ENCODE results near the gene PMFBP1.

PMFBP1 gene

DNA sequence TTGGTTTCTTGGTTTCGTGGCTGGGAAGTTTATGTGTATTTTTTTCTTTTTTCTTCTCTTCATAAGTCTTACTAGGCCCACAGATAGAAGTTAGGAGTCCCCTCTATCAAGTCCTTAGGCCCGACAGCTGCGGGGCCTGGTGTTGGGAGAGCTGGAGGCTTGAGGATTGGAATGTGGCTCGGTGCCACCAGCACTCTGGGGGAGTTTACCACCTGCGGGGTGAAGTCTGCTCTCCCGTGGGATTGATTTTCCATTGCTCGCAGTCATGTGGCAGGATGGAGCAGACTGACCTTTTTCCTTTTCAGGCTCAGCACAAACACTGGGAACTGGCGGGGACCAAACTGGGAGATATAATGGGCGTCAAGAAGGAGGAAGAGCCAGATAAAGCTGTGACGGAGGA is 70.8 kb downstream of the PMFBP1 start:
- H3K27me3 ChIP-seq (ENCODE audit: insufficient read depth, poor library complexity, severe bottlenecking) = no peaks in the 10 kb centered on the region
- DNase-seq (ENCODE audit: low read depth in 1 of 2, low spot score in 1 of 2) = no peak
- TF ChIP-seq POLR2AphosphoS5 (IDR thresholded peaks at IDR 0.05; ENCODE audit: low read depth) (no peak), SPI1 (IDR thresholded peaks at IDR 0.05; ENCODE audit: borderline replicate concordance, low read depth) (no peak), GABPA (IDR thresholded peaks at IDR 0.05; ENCODE audit: low read depth) (no peak)
- TF ChIP-seq, protein P1, sequence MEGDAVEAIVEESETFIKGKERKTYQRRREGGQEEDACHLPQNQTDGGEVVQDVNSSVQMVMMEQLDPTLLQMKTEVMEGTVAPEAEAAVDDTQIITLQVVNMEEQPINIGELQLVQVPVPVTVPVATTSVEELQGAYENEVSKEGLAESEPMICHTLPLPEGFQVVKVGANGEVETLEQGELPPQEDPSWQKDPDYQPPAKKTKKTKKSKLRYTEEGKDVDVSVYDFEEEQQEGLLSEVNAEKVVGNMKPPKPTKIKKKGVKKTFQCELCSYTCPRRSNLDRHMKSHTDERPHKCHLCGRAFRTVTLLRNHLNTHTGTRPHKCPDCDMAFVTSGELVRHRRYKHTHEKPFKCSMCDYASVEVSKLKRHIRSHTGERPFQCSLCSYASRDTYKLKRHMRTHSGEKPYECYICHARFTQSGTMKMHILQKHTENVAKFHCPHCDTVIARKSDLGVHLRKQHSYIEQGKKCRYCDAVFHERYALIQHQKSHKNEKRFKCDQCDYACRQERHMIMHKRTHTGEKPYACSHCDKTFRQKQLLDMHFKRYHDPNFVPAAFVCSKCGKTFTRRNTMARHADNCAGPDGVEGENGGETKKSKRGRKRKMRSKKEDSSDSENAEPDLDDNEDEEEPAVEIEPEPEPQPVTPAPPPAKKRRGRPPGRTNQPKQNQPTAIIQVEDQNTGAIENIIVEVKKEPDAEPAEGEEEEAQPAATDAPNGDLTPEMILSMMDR (IDR thresholded peaks at IDR 0.05; ENCODE audit: insufficient read depth, low read length) = no peak
- TF ChIP-seq, protein P2, sequence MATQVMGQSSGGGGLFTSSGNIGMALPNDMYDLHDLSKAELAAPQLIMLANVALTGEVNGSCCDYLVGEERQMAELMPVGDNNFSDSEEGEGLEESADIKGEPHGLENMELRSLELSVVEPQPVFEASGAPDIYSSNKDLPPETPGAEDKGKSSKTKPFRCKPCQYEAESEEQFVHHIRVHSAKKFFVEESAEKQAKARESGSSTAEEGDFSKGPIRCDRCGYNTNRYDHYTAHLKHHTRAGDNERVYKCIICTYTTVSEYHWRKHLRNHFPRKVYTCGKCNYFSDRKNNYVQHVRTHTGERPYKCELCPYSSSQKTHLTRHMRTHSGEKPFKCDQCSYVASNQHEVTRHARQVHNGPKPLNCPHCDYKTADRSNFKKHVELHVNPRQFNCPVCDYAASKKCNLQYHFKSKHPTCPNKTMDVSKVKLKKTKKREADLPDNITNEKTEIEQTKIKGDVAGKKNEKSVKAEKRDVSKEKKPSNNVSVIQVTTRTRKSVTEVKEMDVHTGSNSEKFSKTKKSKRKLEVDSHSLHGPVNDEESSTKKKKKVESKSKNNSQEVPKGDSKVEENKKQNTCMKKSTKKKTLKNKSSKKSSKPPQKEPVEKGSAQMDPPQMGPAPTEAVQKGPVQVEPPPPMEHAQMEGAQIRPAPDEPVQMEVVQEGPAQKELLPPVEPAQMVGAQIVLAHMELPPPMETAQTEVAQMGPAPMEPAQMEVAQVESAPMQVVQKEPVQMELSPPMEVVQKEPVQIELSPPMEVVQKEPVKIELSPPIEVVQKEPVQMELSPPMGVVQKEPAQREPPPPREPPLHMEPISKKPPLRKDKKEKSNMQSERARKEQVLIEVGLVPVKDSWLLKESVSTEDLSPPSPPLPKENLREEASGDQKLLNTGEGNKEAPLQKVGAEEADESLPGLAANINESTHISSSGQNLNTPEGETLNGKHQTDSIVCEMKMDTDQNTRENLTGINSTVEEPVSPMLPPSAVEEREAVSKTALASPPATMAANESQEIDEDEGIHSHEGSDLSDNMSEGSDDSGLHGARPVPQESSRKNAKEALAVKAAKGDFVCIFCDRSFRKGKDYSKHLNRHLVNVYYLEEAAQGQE (IDR thresholded peaks at IDR 0.05; ENCODE audit: insufficient replicate concordance, low read depth) = no peak
- no peak overlapping the region for H3K4me3 ChIP-seq (replicated peaks; ENCODE audit: insufficient read depth, low read length)
- no peak overlapping the region for H3K27ac ChIP-seq (replicated peaks)

DNA sequence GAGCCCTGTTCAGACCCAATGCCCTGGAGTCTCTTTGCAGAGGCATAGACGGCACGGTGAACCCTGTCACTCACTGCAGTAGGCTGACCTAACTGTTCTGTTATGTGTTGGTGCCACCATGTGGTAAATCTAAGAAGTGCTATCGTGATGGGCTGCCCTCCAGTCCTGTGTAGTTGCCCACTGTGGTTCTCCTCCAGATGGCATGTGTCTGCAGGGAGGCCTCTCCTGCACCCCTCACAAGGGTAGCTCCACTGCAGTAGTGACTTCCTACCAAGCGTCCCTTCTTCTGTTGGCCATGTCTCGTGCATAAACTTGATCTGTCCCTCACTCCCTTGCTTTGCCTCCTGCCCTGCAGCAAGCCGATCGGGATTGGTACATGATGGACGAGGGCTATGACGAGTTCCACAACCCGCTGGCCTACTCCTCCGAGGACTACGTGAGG is 72.6 kb downstream of the PMFBP1 start:
- no peaks in the 10 kb centered on the region for H3K27me3 ChIP-seq (ENCODE audit: insufficient read depth, poor library complexity, severe bottlenecking)
- TF ChIP-seq, protein P1 (IDR thresholded peaks at IDR 0.05; ENCODE audit: insufficient read depth, low read length) = peak; percentile 78
- TF ChIP-seq, protein P2 (IDR thresholded peaks at IDR 0.05; ENCODE audit: insufficient replicate concordance, low read depth) = no peak
- peak; percentile 33 to 66 for DNase-seq (ENCODE audit: low read depth in 1 of 2, low spot score in 1 of 2)
- no peak overlapping the region for H3K4me3 ChIP-seq (replicated peaks; ENCODE audit: insufficient read depth, low read length)
- H3K27ac ChIP-seq (replicated peaks) = no peak overlapping the region

DNA sequence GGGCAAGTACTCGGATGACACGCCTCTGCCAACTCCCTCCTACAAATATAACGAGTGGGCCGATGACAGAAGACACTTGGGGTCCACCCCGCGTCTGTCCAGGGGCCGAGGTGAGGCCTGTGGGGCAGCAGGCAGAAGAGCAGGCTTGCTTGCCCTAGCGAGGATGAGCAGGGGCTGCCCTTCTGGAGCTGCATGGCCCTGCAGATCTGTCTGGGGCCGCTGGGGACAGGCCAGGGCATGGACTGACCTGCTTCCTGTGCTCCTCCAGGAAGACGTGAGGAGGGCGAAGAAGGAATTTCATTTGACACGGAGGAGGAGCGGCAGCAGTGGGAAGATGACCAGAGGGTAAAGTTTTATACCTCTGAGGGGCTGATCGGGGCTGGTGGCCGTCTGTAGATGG is 73.0 kb downstream of the PMFBP1 start:
- Histone ChIP-seq H3K27me3 (ENCODE audit: insufficient read depth, poor library complexity, severe bottlenecking) (no peaks in the 10 kb centered on the region), H3K27ac (replicated peaks) (no peak overlapping the region), H3K4me3 (replicated peaks; ENCODE audit: insufficient read depth, low read length) (no peak overlapping the region)
- no peak for DNase-seq (ENCODE audit: low read depth in 1 of 2, low spot score in 1 of 2)
- TF ChIP-seq POLR2AphosphoS5 (IDR thresholded peaks at IDR 0.05; ENCODE audit: low read depth) (no peak), GABPA (IDR thresholded peaks at IDR 0.05; ENCODE audit: low read depth) (no peak), SPI1 (IDR thresholded peaks at IDR 0.05; ENCODE audit: borderline replicate concordance, low read depth) (no peak)
- TF ChIP-seq, protein P2 (IDR thresholded peaks at IDR 0.05; ENCODE audit: insufficient replicate concordance, low read depth) = no peak
- TF ChIP-seq, protein P1 (IDR thresholded peaks at IDR 0.05; ENCODE audit: insufficient read depth, low read length) = no peak

All from HL-60 (cell line).